ENCODE measurements around the gene JAG2. TPM values are rescaled to one million over a fixed set of nuclear protein-coding genes. Genes with fewer than 3 reads are reported as not detected.

The JAG2 gene
- total and polyA plus RNA-seq, 2 of the 13 experiments (the other 11 are each of a cell fraction or from before 2014, with no cell fraction given): 0.04 to 0.16 TPM

DNA sequence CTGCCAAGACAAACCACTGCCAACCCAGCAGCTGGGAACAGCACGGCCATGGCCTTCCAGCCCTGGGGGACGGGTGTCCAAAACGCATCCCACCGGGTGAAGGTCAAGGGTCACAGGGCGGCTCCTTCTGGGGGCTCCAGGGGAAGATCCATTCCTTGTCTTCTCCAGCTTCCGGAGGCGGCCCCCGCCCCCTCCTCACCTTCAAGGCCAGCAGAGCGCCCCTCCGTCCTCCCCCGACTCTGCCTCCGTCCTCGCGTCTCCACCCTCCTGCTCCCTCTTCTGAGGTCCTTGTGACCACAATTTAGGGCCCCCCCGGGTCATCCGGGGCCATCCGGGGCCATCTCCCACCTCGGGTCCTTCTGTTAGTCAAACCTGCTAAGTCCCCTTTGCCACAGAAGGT, 16.4 kb upstream of the JAG2 start:
- Histone ChIP-seq H4K20me1 (ENCODE audit: insufficient read depth, low read length) (no peaks in the 10 kb centered on the region), H2AFZ (ENCODE audit: low read length) (no peak overlapping the region), H3K4me2 (ENCODE audit: low read depth, low read length) (no peak overlapping the region), H3K36me3 (replicated peaks in 1 of 2; ENCODE audit: control insufficient read depth in 1 of 2, insufficient read depth in 2 of 2, low read length in 2 of 2) (no peaks in the 10 kb centered on the region), H3K79me2 (ENCODE audit: insufficient read depth, low read length) (no peaks in the 10 kb centered on the region), H3K27ac (ENCODE audit: extremely low read length, insufficient read depth, low read length) (no peak overlapping the region), H3K4me3 (replicated peaks in 1 of 3; ENCODE audit: insufficient read depth in 1 of 3, low read depth in 2 of 3, low read length in 3 of 3) (no peak overlapping the region), H3K27me3 (ENCODE audit: control insufficient read depth in 1 of 2, insufficient read depth in 2 of 2, low read length in 2 of 2) (peaks cover 8 to 37% of the 10 kb centered on the region in 2 experiments), H3K9me3 (ENCODE audit: low read length) (peaks cover 6% of the 10 kb centered on the region; the same call in 1 of the 2 replicates), H3K4me1 (ENCODE audit: insufficient read depth, low read length) (peaks cover 19% of the 10 kb centered on the region; the same call in 1 of the 2 replicates), H3K9ac (ENCODE audit: insufficient read depth, low read depth, low read length) (no peak overlapping the region)
- no peak for TF ChIP-seq CHD2 (IDR thresholded peaks at IDR 0.05; ENCODE audit: low read depth, low read length)
- no peak for TF ChIP-seq POLR2G (IDR thresholded peaks at IDR 0.05; ENCODE audit: low read depth, low read length)
- TF ChIP-seq, protein P1, sequence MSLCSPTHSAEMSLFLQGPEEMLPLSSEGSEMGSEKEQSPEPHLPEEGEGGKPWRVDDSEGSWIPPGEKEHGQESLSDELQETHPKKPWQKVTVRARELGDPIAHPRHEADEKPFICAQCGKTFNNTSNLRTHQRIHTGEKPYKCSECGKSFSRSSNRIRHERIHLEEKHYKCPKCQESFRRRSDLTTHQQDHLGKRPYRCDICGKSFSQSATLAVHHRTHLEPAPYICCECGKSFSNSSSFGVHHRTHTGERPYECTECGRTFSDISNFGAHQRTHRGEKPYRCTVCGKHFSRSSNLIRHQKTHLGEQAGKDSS (CRISPR knock-in tag; IDR thresholded peaks at IDR 0.05; ENCODE audit: borderline replicate concordance, low read depth): no peak
- TF ChIP-seq MIER2 (CRISPR knock-in tag; IDR thresholded peaks at IDR 0.05): no peak
- TF ChIP-seq POLR2AphosphoS5 (IDR thresholded peaks at IDR 0.05; ENCODE audit: low read depth, low read length): no peak
- no peak for TF ChIP-seq MED1 (CRISPR knock-in tag; IDR thresholded peaks at IDR 0.05)
- no peak for TF ChIP-seq ZNF674 (CRISPR knock-in tag; IDR thresholded peaks at IDR 0.05; ENCODE audit: low read depth)
- no peak for TF ChIP-seq GABPB1 (CRISPR knock-in tag; IDR thresholded peaks at IDR 0.05)
- TF ChIP-seq ZNF567 (CRISPR knock-in tag; IDR thresholded peaks at IDR 0.05; ENCODE audit: borderline replicate concordance): no peak
- TF ChIP-seq, protein P2, sequence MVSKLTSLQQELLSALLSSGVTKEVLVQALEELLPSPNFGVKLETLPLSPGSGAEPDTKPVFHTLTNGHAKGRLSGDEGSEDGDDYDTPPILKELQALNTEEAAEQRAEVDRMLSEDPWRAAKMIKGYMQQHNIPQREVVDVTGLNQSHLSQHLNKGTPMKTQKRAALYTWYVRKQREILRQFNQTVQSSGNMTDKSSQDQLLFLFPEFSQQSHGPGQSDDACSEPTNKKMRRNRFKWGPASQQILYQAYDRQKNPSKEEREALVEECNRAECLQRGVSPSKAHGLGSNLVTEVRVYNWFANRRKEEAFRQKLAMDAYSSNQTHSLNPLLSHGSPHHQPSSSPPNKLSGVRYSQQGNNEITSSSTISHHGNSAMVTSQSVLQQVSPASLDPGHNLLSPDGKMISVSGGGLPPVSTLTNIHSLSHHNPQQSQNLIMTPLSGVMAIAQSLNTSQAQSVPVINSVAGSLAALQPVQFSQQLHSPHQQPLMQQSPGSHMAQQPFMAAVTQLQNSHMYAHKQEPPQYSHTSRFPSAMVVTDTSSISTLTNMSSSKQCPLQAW (CRISPR knock-in tag; IDR thresholded peaks at IDR 0.05): no peak
- no peak for TF ChIP-seq ZNF616 (CRISPR knock-in tag; IDR thresholded peaks at IDR 0.05; ENCODE audit: low read depth)
- TF ChIP-seq, protein P3, sequence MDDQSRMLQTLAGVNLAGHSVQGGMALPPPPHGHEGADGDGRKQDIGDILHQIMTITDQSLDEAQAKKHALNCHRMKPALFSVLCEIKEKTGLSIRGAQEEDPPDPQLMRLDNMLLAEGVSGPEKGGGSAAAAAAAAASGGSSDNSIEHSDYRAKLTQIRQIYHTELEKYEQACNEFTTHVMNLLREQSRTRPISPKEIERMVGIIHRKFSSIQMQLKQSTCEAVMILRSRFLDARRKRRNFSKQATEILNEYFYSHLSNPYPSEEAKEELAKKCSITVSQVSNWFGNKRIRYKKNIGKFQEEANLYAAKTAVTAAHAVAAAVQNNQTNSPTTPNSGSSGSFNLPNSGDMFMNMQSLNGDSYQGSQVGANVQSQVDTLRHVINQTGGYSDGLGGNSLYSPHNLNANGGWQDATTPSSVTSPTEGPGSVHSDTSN (CRISPR knock-in tag; IDR thresholded peaks at IDR 0.05; ENCODE audit: borderline replicate concordance): no peak
- no peak for TF ChIP-seq ZBTB1 (CRISPR knock-in tag; IDR thresholded peaks at IDR 0.05; ENCODE audit: borderline replicate concordance)
- no peak for TF ChIP-seq PPARG (CRISPR knock-in tag; conservative IDR thresholded peaks at IDR 0.05)
- no peak for TF ChIP-seq CENPX (CRISPR knock-in tag; IDR thresholded peaks at IDR 0.05)
- no peak for TF ChIP-seq EED (CRISPR knock-in tag; IDR thresholded peaks at IDR 0.05)
- DNase-seq (ENCODE audit: low spot score): no peak
- intact Hi-C loops (cut with micrococcal nuclease; ENCODE audit: unreplicated experiment): loop anchor here (5.0 kb wide), 1 partner anchor 93 kb away; no protein-coding TSS in a partner anchor
- no peak for ATAC-seq
- BruUV-seq (replicated peaks): no TSS peak
- no peak for FAIRE-seq
- ChIA-PET CTCF (ENCODE audit: low intra/inter-chr PET ratio, low total read pairs) (no interaction called here), POLR2A (no interaction called here)
- 59% methylated on average over 5 of the region's 18 CpGs for WGBS (ENCODE audit: low lambda C conversion rate)
- in situ Hi-C loops (cut with HindIII; ENCODE audit: extremely low pct_ligation_motif_present, low pct_unique_long_range_greater_than_20kb): no loop called here
